HepG2 (cell line): ENCODE data around the gene LACTBL1. TPM values are rescaled to one million over a fixed set of nuclear protein-coding genes. Genes with fewer than 3 reads are reported as not detected.

Source experiments
- ATF5 ChIP-seq: sonication (generic); formaldehyde crosslinking; IDR thresholded peaks from 2 replicates; pipeline ENCODE4 v1.4.0; 2020; ENCODE audit warnings: mild to moderate bottlenecking, low read depth, missing genetic modification reagents
- ELF3 ChIP-seq: IDR thresholded peaks from 2 replicates; pipeline ENCODE4 v1.6.1; 2016; ENCODE audit warnings: missing genetic modification reagents, missing compliant biosample characterization
- ERF ChIP-seq: IDR thresholded peaks from 2 replicates; pipeline ENCODE4 v1.6.1; 2018; ENCODE audit warnings: missing biosample characterization, missing genetic modification reagents
- HCFC1 ChIP-seq: fragments of 150-350 bp; IDR thresholded peaks from 2 replicates; pipeline ENCODE4 v1.6.1; 2014; ENCODE audit warnings: low read depth, low read length
- KAT2B ChIP-seq: fragments of 150-350 bp; IDR thresholded peaks from 2 replicates; pipeline ENCODE4 v1.6.1; 2014; ENCODE audit warnings: low read depth, low read length, borderline replicate concordance
- LBX2 ChIP-seq: sonication (generic); formaldehyde crosslinking; IDR thresholded peaks from 2 replicates; pipeline ENCODE4 v1.5.0; 2020; ENCODE audit warnings: missing genetic modification reagents, mild to moderate bottlenecking, borderline replicate concordance
- PTBP1 ChIP-seq: fragments of 200-400 bp; formaldehyde crosslinking; IDR thresholded peaks from 2 replicates; pipeline ENCODE4 v1.6.1; 2018; ENCODE audit warnings: low read length, low read depth; ENCODE audit not compliant: poor library complexity, severe bottlenecking
- SKI ChIP-seq: fragments of 450-650 bp; IDR thresholded peaks from one replicate; pipeline ENCODE4 v1.6.1; 2018; ENCODE audit warnings: mild to moderate bottlenecking; ENCODE audit not compliant: partially characterized antibody
- SP2 ChIP-seq: sonication (generic); formaldehyde crosslinking; IDR thresholded peaks from 2 replicates; pipeline ENCODE4 v1.5.1; 2020; ENCODE audit warnings: mild to moderate bottlenecking, missing genetic modification reagents
- TARDBP ChIP-seq: sonication (generic); formaldehyde crosslinking; IDR thresholded peaks from 2 replicates; pipeline ENCODE4 v1.8.0; 2022; ENCODE audit warnings: mild to moderate bottlenecking, missing genetic modification reagents
- ZBTB39 ChIP-seq: sonication (generic); formaldehyde crosslinking; IDR thresholded peaks from 2 replicates; pipeline ENCODE4 v1.5.0; 2020; ENCODE audit warnings: missing genetic modification reagents
- ZFX ChIP-seq: sonication (generic); formaldehyde crosslinking; IDR thresholded peaks from 2 replicates; pipeline ENCODE4 v1.4.0; 2020; ENCODE audit warnings: mild to moderate bottlenecking, low read depth, missing genetic modification reagents, moderate library complexity
- ZNF256 ChIP-seq: sonication (generic); formaldehyde crosslinking; conservative IDR thresholded peaks from 2 replicates; pipeline ENCODE4 v1.4.0; 2020; ENCODE audit warnings: missing genetic modification reagents
- ZNF432 ChIP-seq: sonication (generic); formaldehyde crosslinking; IDR thresholded peaks from 2 replicates; pipeline ENCODE4 v1.5.0; 2020; ENCODE audit warnings: missing genetic modification reagents, mild to moderate bottlenecking, borderline replicate concordance
- ZNF503 ChIP-seq: sonication (generic); formaldehyde crosslinking; IDR thresholded peaks from 2 replicates; pipeline ENCODE4 v1.4.0; 2020; ENCODE audit warnings: missing genetic modification reagents
- ZNF580 ChIP-seq: IDR thresholded peaks from 2 replicates; pipeline ENCODE4 v1.6.1; 2016; ENCODE audit warnings: low read depth, borderline replicate concordance
- ZNF672 ChIP-seq: sonication (generic); formaldehyde crosslinking; IDR thresholded peaks from 2 replicates; pipeline ENCODE4 v1.8.1; 2022; ENCODE audit warnings: missing genetic modification reagents
- ZNF674 ChIP-seq: sonication (generic); formaldehyde crosslinking; IDR thresholded peaks from 2 replicates; pipeline ENCODE4 v1.5.0; 2020; ENCODE audit warnings: low read depth, mild to moderate bottlenecking, missing genetic modification reagents
- ZNF740 ChIP-seq: sonication (generic); formaldehyde crosslinking; IDR thresholded peaks from 2 replicates; pipeline ENCODE4 v1.4.0; 2020; ENCODE audit warnings: missing genetic modification reagents
- ZNF747 ChIP-seq: sonication (generic); formaldehyde crosslinking; IDR thresholded peaks from 2 replicates; pipeline ENCODE4 v1.8.1; 2023; ENCODE audit warnings: missing genetic modification reagents, mild to moderate bottlenecking, borderline replicate concordance
- ZNF749 ChIP-seq: sonication (generic); formaldehyde crosslinking; IDR thresholded peaks from 2 replicates; pipeline ENCODE4 v1.8.0; 2022; ENCODE audit warnings: mild to moderate bottlenecking, missing genetic modification reagents, moderate library complexity, borderline replicate concordance
- ZUFSP ChIP-seq: sonication (generic); formaldehyde crosslinking; IDR thresholded peaks from 2 replicates; pipeline ENCODE4 v1.9.0; 2021; ENCODE audit warnings: missing genetic modification reagents, mild to moderate bottlenecking, borderline replicate concordance
- polyA plus RNA-seq, 8 experiments: library from polyadenylated mRNA; depleted of rRNA in 3 of 8; stranded (reverse) in 7 of 8; unstranded in 1 of 8; fragments of >200 nt; fragmentation: Illumina TruSeq in 4 of 8; extraction: Trizol in 4 of 8; gene quantifications; 2 replicates each; pipeline versions ENCODE4 v1.2.1 to v1.2.3, GENCODE V29; 2011 to 2016; ENCODE audit warnings: low read depth in 4 of 8, missing spikeins in 1 of 8, mixed read lengths in 1 of 8; ENCODE audit not compliant: insufficient read depth in 1 of 8
- total RNA-seq, 5 experiments: library from RNA; depleted of rRNA; stranded (reverse); fragments of >200 nt; fragmentation: Illumina TruSeq; extraction: Trizol; gene quantifications; 2 replicates each; pipeline ENCODE4 v1.2.3, GENCODE V29; 2016; ENCODE audit warnings: low read depth in 1 of 5

The LACTBL1 gene
- total and polyA plus RNA-seq, 2 of the 13 experiments (the other 11 are each of a cell fraction or from before 2014, with no cell fraction given) = 0.12 to 1.3 TPM

- TF ChIP-seq ATF5 = no peak
- no peak for TF ChIP-seq PTBP1
- TF ChIP-seq SP2 (CRISPR knock-in tag) = no peak
- no peak for TF ChIP-seq ZNF674 (CRISPR knock-in tag)
- TF ChIP-seq ZBTB39 (CRISPR knock-in tag) = peak; percentile 23; the same call in 1 of the 2 replicates
- peak; percentile 44; the same call in 1 of the 2 replicates for TF ChIP-seq ZNF580 (CRISPR knock-in tag)
- no peak for TF ChIP-seq HCFC1
- no peak for TF ChIP-seq ZNF740
- peak; percentile 86 for TF ChIP-seq ZFX (CRISPR knock-in tag)
- TF ChIP-seq ZNF256 = no peak; the same call in 1 of the 2 replicates
- TF ChIP-seq ZNF749 (CRISPR knock-in tag) = no peak
- TF ChIP-seq LBX2 (CRISPR knock-in tag) = no peak; the same call in none of the 2 replicates
- TF ChIP-seq ZNF432 (CRISPR knock-in tag) = no peak
- TF ChIP-seq ERF (CRISPR knock-in tag) = peak; percentile 40; the same call in 1 of the 2 replicates
- TF ChIP-seq ZNF747 (CRISPR knock-in tag) = peak; percentile 46; the same call in 1 of the 2 replicates
- TF ChIP-seq SKI = peak; percentile 81
- TF ChIP-seq TARDBP = peak; percentile 86
- no peak for TF ChIP-seq KAT2B
- 0 out of 2 replicates have a peak, but pooled peaks have one; percentile 38 for TF ChIP-seq ELF3 (CRISPR knock-in tag)
- TF ChIP-seq ZUFSP = no peak
- TF ChIP-seq ZNF503 (CRISPR knock-in tag) = no peak
- no peak for TF ChIP-seq ZNF672 (CRISPR knock-in tag)
Measured at GRCh38 chr1:22963044-22963677, 9.5 kb downstream of the LACTBL1 start (continued).
